Transverse colon (tissue), 3 donors: ENCODE results near the gene WDR17.

Experiments
- POLR2A ChIP-seq: fragments of 450-650 bp; IDR thresholded peaks from one replicate; pipeline ENCODE4 v1.6.1; 2016; ENCODE audit warnings: antibody characterized with exemption, mild to moderate bottlenecking, moderate library complexity
- TF ChIP-seq, protein P1 (sequence below), 5 experiments: fragments of 200-600 bp in 3 of 5; fragments of 450-650 bp in 2 of 5; sonication (generic) in 3 of 5; IDR thresholded peaks; 1 replicate in 2 of 5; 2 replicates in 3 of 5; pipeline ENCODE4 v1.5.1; 2016 to 2017; ENCODE audit warnings: antibody characterized with exemption in 5 of 5, inconsistent platforms in 3 of 5, mild to moderate bottlenecking in 2 of 5, moderate library complexity in 1 of 5

- TF ChIP-seq, protein P1, sequence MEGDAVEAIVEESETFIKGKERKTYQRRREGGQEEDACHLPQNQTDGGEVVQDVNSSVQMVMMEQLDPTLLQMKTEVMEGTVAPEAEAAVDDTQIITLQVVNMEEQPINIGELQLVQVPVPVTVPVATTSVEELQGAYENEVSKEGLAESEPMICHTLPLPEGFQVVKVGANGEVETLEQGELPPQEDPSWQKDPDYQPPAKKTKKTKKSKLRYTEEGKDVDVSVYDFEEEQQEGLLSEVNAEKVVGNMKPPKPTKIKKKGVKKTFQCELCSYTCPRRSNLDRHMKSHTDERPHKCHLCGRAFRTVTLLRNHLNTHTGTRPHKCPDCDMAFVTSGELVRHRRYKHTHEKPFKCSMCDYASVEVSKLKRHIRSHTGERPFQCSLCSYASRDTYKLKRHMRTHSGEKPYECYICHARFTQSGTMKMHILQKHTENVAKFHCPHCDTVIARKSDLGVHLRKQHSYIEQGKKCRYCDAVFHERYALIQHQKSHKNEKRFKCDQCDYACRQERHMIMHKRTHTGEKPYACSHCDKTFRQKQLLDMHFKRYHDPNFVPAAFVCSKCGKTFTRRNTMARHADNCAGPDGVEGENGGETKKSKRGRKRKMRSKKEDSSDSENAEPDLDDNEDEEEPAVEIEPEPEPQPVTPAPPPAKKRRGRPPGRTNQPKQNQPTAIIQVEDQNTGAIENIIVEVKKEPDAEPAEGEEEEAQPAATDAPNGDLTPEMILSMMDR (IDR thresholded peaks at IDR 0.05): no peak
- no peak for TF ChIP-seq POLR2A
Observed at GRCh38 chr4:176150704-176151103, 85.1 kb downstream of the WDR17 start.
